ENCODE data around the gene S100A2.
A peak's percentile ranks its signal among the peaks of the same experiment; 100 is the strongest.

Gene S100A2

GRCh38 chr1:153547560-153548551, 17.8 kb downstream of the S100A2 start:
- no peak for TF ChIP-seq CTCF (IDR thresholded peaks at IDR 0.05; ENCODE audit: borderline replicate concordance, control extremely low read depth, extremely low read depth, insufficient read depth, missing control alignments)
- DNase-seq (ENCODE audit: low spot score), result no peak
- in situ Hi-C loops (cut with MboI; ENCODE audit: low sequenced_read_pairs, unreplicated experiment), result no loop called here

DNA sequence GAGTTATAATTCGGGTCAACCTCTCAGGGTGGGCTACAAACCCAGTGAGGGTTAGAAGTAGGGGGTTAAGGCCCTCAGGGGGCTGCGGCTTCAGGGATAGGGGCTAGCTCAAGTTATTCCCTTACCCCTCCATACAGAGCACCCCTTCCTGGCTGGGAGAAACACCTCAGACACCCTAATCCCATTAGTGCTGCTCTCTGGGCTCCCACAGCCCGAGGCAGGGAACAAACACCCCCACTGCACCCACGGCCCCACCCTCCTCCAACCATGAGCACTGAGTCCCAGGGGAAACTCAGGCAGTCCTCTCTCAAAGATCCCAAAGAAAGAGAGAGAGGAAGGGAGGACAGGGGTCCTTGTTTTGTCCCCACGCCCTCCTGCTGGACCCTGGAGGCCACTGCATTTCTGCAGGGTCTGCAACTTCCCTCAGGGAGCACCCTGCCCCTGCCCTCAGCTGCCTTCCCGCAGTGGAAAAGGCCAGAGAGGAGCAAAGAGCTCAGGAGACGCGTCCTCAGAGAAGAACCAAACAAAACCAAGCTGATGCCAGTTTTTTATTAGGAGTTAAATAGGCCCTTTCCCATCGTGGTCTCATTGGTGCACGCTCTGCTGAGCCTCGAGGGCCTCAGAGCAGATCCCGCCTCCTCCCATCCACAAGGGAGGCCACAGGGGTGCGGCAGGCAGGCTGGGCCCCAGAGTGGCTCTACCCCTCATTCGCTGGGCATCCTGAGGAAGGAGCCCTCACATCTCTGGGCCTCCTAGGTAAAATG, 18.7 kb downstream of the S100A2 start:
- DNase-seq (ENCODE audit: low spot score), result no peak
- in situ Hi-C loops (cut with MboI; ENCODE audit: low sequenced_read_pairs, unreplicated experiment), result no loop called here
- TF ChIP-seq CTCF (IDR thresholded peaks at IDR 0.05; ENCODE audit: borderline replicate concordance, control extremely low read depth, extremely low read depth, insufficient read depth, missing control alignments), result no peak

GRCh38 chr1:153546371-153546770, 19.3 kb downstream of the S100A2 start:
- no peak for DNase-seq (ENCODE audit: low spot score)
- in situ Hi-C loops (cut with MboI; ENCODE audit: low sequenced_read_pairs, unreplicated experiment), result no loop called here

GRCh38 chr1:153545067-153546055, 20.3 kb downstream of the S100A2 start, which contains the start of gene S100A4:
S100A4 (minus strand) TSS chr1:153545806; CDS start chr1:153544794, 1,012 bp downstream.
- in situ Hi-C loops (cut with MboI; ENCODE audit: low sequenced_read_pairs, unreplicated experiment), result no loop called here
- TF ChIP-seq CTCF (IDR thresholded peaks at IDR 0.05; ENCODE audit: borderline replicate concordance, control extremely low read depth, extremely low read depth, insufficient read depth, missing control alignments), result no peak
- DNase-seq (ENCODE audit: low spot score), result peak; percentile 82

More at GRCh38 chr1:153546371-153546770, 19.3 kb downstream of the S100A2 start:
- no peak for TF ChIP-seq CTCF (IDR thresholded peaks at IDR 0.05; ENCODE audit: borderline replicate concordance, control extremely low read depth, extremely low read depth, insufficient read depth, missing control alignments)

- in situ Hi-C loops (cut with MboI; ENCODE audit: low sequenced_read_pairs, unreplicated experiment), result no loop called here
- DNase-seq (ENCODE audit: low spot score), result no peak
- TF ChIP-seq CTCF (IDR thresholded peaks at IDR 0.05; ENCODE audit: borderline replicate concordance, control extremely low read depth, extremely low read depth, insufficient read depth, missing control alignments), result no peak
Measured at GRCh38 chr1:153544453-153545066, 21.1 kb downstream of the S100A2 start.
